ENCODE measurements around the gene KRT78.

KRT78 gene

GRCh38 chr12:52806169-52806811, 42.5 kb downstream of the KRT78 start:
- Histone ChIP-seq H3K9me3 (no peaks in the 10 kb centered on the region), H3K4me3 (ENCODE audit: low read depth, low read length) (no peak overlapping the region), H3K27me3 (no peaks in the 10 kb centered on the region; the same call in 1 of the 2 replicates), H3K36me3 (no peaks in the 10 kb centered on the region), H3K4me1 (no peaks in the 10 kb centered on the region)
- DNase-seq, result no peak
- TF ChIP-seq CTCF (IDR thresholded peaks at IDR 0.05; ENCODE audit: low read depth, low read length), result no peak

- Histone ChIP-seq H3K9me3 (no peaks in the 10 kb centered on the region), H3K4me1 (no peaks in the 10 kb centered on the region), H3K4me3 (ENCODE audit: low read depth, low read length) (no peak overlapping the region), H3K27me3 (no peaks in the 10 kb centered on the region; the same call in 1 of the 2 replicates), H3K36me3 (no peaks in the 10 kb centered on the region)
- no peak for TF ChIP-seq CTCF (IDR thresholded peaks at IDR 0.05; ENCODE audit: low read depth, low read length)
- no peak for DNase-seq
Measured at GRCh38 chr12:52805739-52806138, 43.1 kb downstream of the KRT78 start.

- H3K9me3 ChIP-seq, result no peaks in the 10 kb centered on the region
- no peak overlapping the region for H3K4me3 ChIP-seq (ENCODE audit: low read depth, low read length)
- TF ChIP-seq CTCF (IDR thresholded peaks at IDR 0.05; ENCODE audit: low read depth, low read length), result no peak
- H3K27me3 ChIP-seq, result no peaks in the 10 kb centered on the region; the same call in 1 of the 2 replicates
- H3K36me3 ChIP-seq, result no peaks in the 10 kb centered on the region
- DNase-seq, result no peak
- H3K4me1 ChIP-seq, result no peaks in the 10 kb centered on the region
Measured at GRCh38 chr12:52805000-52805399, 43.8 kb downstream of the KRT78 start.

GRCh38 chr12:52802442-52802841, 46.4 kb downstream of the KRT78 start:
- no peaks in the 10 kb centered on the region for H3K9me3 ChIP-seq
- TF ChIP-seq CTCF (IDR thresholded peaks at IDR 0.05; ENCODE audit: low read depth, low read length), result no peak
- H3K4me1 ChIP-seq, result no peaks in the 10 kb centered on the region
- DNase-seq, result no peak
- no peak overlapping the region for H3K4me3 ChIP-seq (ENCODE audit: low read depth, low read length)
- H3K27me3 ChIP-seq, result no peaks in the 10 kb centered on the region; the same call in 1 of the 2 replicates
- no peaks in the 10 kb centered on the region for H3K36me3 ChIP-seq

- Histone ChIP-seq H3K4me3 (ENCODE audit: low read depth, low read length) (no peak overlapping the region), H3K27me3 (no peaks in the 10 kb centered on the region), H3K9me3 (no peaks in the 10 kb centered on the region), H3K4me1 (no peaks in the 10 kb centered on the region), H3K36me3 (no peaks in the 10 kb centered on the region)
- TF ChIP-seq CTCF (IDR thresholded peaks at IDR 0.05; ENCODE audit: low read depth, low read length), result no peak
- DNase-seq, result no peak
Measured at GRCh38 chr12:52801773-52802172, 47.0 kb downstream of the KRT78 start.

GRCh38 chr12:52800259-52800917, 48.4 kb downstream of the KRT78 start:
- DNase-seq, result no peak
- Histone ChIP-seq H3K4me1 (no peaks in the 10 kb centered on the region), H3K9me3 (no peaks in the 10 kb centered on the region), H3K36me3 (no peaks in the 10 kb centered on the region), H3K27me3 (no peaks in the 10 kb centered on the region), H3K4me3 (ENCODE audit: low read depth, low read length) (no peak overlapping the region)
- no peak for TF ChIP-seq CTCF (IDR thresholded peaks at IDR 0.05; ENCODE audit: low read depth, low read length)
